ENCODE results near the gene CASP6.

CASP6 gene

DNA sequence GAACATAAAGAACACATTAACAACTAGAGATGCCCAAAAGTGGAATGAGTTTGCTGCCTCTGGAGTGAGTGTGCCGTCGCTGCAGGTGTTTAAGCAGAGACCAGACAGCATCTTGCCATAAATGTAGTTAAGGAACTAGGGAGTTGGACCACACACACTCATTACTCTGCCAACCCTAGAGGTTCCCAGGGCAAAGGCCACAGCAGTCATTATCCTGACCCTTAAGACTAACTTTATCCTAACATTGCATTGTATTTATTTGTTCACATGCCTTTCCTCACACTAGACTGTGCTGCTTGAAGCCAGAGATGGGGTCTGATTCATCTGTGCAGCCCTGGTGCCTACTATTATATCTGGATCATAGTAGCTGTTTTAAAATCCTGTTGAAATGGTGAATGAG, 43.5 kb upstream of the CASP6 start:
- TF ChIP-seq, protein P1, sequence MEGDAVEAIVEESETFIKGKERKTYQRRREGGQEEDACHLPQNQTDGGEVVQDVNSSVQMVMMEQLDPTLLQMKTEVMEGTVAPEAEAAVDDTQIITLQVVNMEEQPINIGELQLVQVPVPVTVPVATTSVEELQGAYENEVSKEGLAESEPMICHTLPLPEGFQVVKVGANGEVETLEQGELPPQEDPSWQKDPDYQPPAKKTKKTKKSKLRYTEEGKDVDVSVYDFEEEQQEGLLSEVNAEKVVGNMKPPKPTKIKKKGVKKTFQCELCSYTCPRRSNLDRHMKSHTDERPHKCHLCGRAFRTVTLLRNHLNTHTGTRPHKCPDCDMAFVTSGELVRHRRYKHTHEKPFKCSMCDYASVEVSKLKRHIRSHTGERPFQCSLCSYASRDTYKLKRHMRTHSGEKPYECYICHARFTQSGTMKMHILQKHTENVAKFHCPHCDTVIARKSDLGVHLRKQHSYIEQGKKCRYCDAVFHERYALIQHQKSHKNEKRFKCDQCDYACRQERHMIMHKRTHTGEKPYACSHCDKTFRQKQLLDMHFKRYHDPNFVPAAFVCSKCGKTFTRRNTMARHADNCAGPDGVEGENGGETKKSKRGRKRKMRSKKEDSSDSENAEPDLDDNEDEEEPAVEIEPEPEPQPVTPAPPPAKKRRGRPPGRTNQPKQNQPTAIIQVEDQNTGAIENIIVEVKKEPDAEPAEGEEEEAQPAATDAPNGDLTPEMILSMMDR (IDR thresholded peaks at IDR 0.05; ENCODE audit: low read depth, low read length): no peak
- DNase-seq (ENCODE audit: low read depth in 2 of 2): no peak
- H3K4me3 ChIP-seq (replicated peaks in 1 of 2; ENCODE audit: low read depth in 2 of 2, low read length in 2 of 2): no peak overlapping the region

DNA sequence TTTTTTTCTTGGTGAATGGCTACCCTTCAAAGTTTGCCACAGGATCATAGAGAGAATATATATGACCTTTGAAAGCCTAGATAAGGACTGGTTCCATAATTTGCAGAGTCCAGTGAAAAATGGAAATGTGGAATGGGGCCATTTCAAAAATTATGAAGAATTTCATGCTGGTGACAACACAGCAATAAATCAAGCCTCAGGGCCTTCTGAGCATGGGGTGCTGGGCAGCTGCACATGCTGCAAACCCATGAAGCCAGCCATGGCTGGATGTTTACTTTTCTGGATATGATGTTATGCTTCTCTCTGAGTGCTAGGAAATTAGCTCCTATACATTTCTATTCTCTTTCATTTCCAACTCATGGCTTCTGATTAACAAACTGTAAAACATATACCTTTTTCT, 42.6 kb upstream of the CASP6 start:
- no peak for DNase-seq (ENCODE audit: low read depth in 2 of 2)
- no peak overlapping the region for H3K4me3 ChIP-seq (replicated peaks in 1 of 2; ENCODE audit: low read depth in 2 of 2, low read length in 2 of 2)
- TF ChIP-seq, protein P1 (IDR thresholded peaks at IDR 0.05; ENCODE audit: low read depth, low read length): no peak

DNA sequence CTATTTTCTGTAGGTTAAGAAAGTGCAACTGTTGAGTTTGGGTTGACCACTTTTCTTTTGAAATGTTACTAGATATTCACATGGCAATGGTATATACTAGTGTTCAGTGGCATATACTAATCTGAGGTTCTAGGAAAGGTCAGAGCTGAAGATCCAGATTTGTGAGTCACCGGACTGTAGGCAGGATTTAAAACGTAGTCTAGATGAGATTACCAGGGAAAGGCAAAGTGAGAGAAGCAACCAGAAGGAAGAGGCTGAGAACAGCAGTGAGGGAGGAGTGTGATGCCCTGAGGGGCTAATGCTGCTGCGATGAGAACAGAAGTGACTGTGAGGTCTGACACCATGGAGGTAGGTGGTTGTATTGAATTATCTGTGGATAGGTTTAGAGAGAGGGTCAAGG, 36.3 kb upstream of the CASP6 start:
- TF ChIP-seq, protein P1 (IDR thresholded peaks at IDR 0.05; ENCODE audit: low read depth, low read length): no peak
- no peak overlapping the region for H3K4me3 ChIP-seq (replicated peaks in 1 of 2; ENCODE audit: low read depth in 2 of 2, low read length in 2 of 2)
- DNase-seq (ENCODE audit: low read depth in 2 of 2): peak; percentile 14 to 31

DNA sequence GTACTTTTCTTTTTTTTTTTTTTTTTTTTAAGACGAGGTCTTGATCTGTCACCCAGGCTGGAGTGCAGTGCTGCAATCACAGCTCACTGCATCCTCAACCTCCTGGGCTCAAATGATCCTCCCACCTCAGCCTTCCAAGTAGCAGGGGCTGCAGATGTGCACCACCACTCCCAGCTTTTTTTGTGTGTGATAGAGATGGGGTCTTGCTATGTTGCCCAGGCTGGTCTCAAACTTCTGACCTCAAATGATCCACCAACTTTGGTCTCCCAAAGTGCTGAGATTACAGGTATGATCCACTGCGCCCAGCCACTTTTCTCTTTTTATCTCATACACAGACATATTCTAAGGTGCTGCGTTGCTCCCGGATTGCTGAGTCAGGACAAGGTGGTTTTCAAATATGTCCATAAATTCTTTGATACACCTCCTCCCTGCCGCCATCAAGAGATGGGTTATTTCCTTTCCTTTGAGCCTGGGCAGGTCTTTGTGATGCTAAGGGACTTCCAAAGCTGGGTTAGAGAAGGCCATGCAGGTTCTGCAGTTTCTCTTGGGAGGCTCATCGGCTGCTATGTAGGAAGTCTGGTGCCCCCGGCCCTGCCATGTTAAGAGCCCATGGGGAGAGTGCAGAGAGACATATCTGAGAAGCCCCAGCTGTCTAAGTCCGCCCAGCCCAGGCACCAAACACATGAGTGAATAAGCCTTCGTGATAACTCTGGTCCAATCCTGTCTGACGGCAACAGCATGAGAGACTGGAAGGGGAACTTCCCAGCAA, 35.0 kb upstream of the CASP6 start:
- no peak overlapping the region for H3K4me3 ChIP-seq (replicated peaks in 1 of 2; ENCODE audit: low read depth in 2 of 2, low read length in 2 of 2)
- TF ChIP-seq, protein P1 (IDR thresholded peaks at IDR 0.05; ENCODE audit: low read depth, low read length): no peak
- DNase-seq (ENCODE audit: low read depth in 2 of 2): no peak

GRCh38 chr4:109735566-109736365, 32.5 kb upstream of the CASP6 start:
- DNase-seq (ENCODE audit: low read depth in 2 of 2): peak in 1 of 2 donors; percentile 46
- no peak overlapping the region for H3K4me3 ChIP-seq (replicated peaks in 1 of 2; ENCODE audit: low read depth in 2 of 2, low read length in 2 of 2)
- TF ChIP-seq, protein P1 (IDR thresholded peaks at IDR 0.05; ENCODE audit: low read depth, low read length): no peak

- DNase-seq (ENCODE audit: low read depth in 2 of 2): no peak
- TF ChIP-seq, protein P1 (IDR thresholded peaks at IDR 0.05; ENCODE audit: low read depth, low read length): no peak
Observed at GRCh38 chr4:109733728-109734127, 30.5 kb upstream of the CASP6 start.

More at GRCh38 chr4:109733728-109734127, 30.5 kb upstream of the CASP6 start:
- H3K4me3 ChIP-seq (replicated peaks in 1 of 2; ENCODE audit: low read depth in 2 of 2, low read length in 2 of 2): no peak overlapping the region
